SK-N-SH treated with all-trans-retinoic acid at 6 μM for 48 hours (cell line): Measurements from ENCODE around the gene PPP6C.
"Not testable (repeated sequence)": the region's sequence is repeated elsewhere in the genome, so short reads cannot be mapped to it uniquely, and the experiment has no call there.

Source experiments
- ATAC-seq: fragments of 200-7000 bp; cut with Tn5 transposase; 3 replicates; pipeline ENCODE4 v1.9.1; 2020; ENCODE audit warnings: mild to moderate bottlenecking, moderate library complexity
- ARNTL ChIP-seq: fragments of 450-650 bp; formaldehyde crosslinking; IDR thresholded peaks from 2 replicates; pipeline ENCODE4 v1.5.0; 2020; ENCODE audit warnings: low read depth, mild to moderate bottlenecking, moderate library complexity, borderline replicate concordance
- BACH2 ChIP-seq: fragments of 250-450 bp; sonication (Bioruptor Pico); IDR thresholded peaks from 2 replicates; pipeline ENCODE4 v1.9.0; 2021; ENCODE audit warnings: mild to moderate bottlenecking, borderline replicate concordance
- CSDC2 ChIP-seq: fragments of 250-450 bp; sonication (Bioruptor Pico); IDR thresholded peaks from 2 replicates; pipeline ENCODE4 v1.5.0; 2020; ENCODE audit warnings: mild to moderate bottlenecking, moderate library complexity
- CSRNP3 ChIP-seq: fragments of 250-450 bp; sonication (Bioruptor Pico); IDR thresholded peaks from 2 replicates; pipeline ENCODE4 v1.5.1; 2021; ENCODE audit warnings: mild to moderate bottlenecking, moderate library complexity
- ESRRG ChIP-seq: fragments of 250-450 bp; sonication (Bioruptor Pico); IDR thresholded peaks from 2 replicates; pipeline ENCODE4 v1.6.1; 2021; ENCODE audit warnings: mild to moderate bottlenecking
- GLIS3 ChIP-seq: fragments of 250-450 bp; sonication (Bioruptor Pico); IDR thresholded peaks from 2 replicates; pipeline ENCODE4 v1.5.0; 2020; ENCODE audit warnings: mild to moderate bottlenecking, moderate library complexity
- ISL1 ChIP-seq: fragments of 250-450 bp; sonication (Bioruptor Pico); IDR thresholded peaks from 2 replicates; pipeline ENCODE4 v2.1.2; 2022; ENCODE audit warnings: mild to moderate bottlenecking, moderate library complexity
- OSR1 ChIP-seq: fragments of 250-450 bp; sonication (Bioruptor Pico); IDR thresholded peaks from 2 replicates; pipeline ENCODE4 v1.8.0; 2022; ENCODE audit warnings: moderate library complexity, mild to moderate bottlenecking, inconsistent platforms
- PATZ1 ChIP-seq: fragments of 250-450 bp; sonication (Bioruptor Pico); IDR thresholded peaks from 2 replicates; pipeline ENCODE4 v1.8.0; 2020; ENCODE audit warnings: mild to moderate bottlenecking, moderate library complexity, borderline replicate concordance
- PPARA ChIP-seq: fragments of 250-450 bp; sonication (Bioruptor Pico); IDR thresholded peaks from 2 replicates; pipeline ENCODE4 v1.5.0; 2020; ENCODE audit warnings: mild to moderate bottlenecking, borderline replicate concordance
- RARB ChIP-seq: fragments of 250-450 bp; sonication (Bioruptor Pico); IDR thresholded peaks from 2 replicates; pipeline ENCODE4 v1.8.0; 2021; ENCODE audit warnings: mild to moderate bottlenecking, moderate library complexity
- SNAI2 ChIP-seq: fragments of 250-450 bp; sonication (Bioruptor Pico); IDR thresholded peaks from 2 replicates; pipeline ENCODE4 v1.5.0; 2020; ENCODE audit warnings: mild to moderate bottlenecking, moderate library complexity
- TCF4 ChIP-seq: fragments of 250-450 bp; sonication (Bioruptor Pico); IDR thresholded peaks from 2 replicates; pipeline ENCODE4 v1.8.0; 2021; ENCODE audit warnings: mild to moderate bottlenecking, moderate library complexity, borderline replicate concordance
- TOX ChIP-seq: fragments of 250-450 bp; sonication (Bioruptor Pico); IDR thresholded peaks from 2 replicates; pipeline ENCODE4 v1.8.0; 2021; ENCODE audit warnings: mild to moderate bottlenecking, moderate library complexity, borderline replicate concordance
- TSHZ2 ChIP-seq: fragments of 250-450 bp; sonication (Bioruptor Pico); IDR thresholded peaks from 2 replicates; pipeline ENCODE4 v1.5.0; 2020; ENCODE audit warnings: mild to moderate bottlenecking, moderate library complexity
- ZC3H10 ChIP-seq: fragments of 250-450 bp; sonication (Bioruptor Pico); IDR thresholded peaks from 2 replicates; pipeline ENCODE4 v1.5.1; 2021; ENCODE audit warnings: mild to moderate bottlenecking, moderate library complexity
- ZNF565 ChIP-seq: fragments of 450-650 bp; formaldehyde crosslinking; conservative IDR thresholded peaks from 2 replicates; pipeline ENCODE4 v1.5.0; 2020; ENCODE audit warnings: low read depth, mild to moderate bottlenecking, moderate library complexity
- ZNF8 ChIP-seq: fragments of 450-650 bp; formaldehyde crosslinking; IDR thresholded peaks from 2 replicates; pipeline ENCODE4 v1.5.0; 2020; ENCODE audit warnings: mild to moderate bottlenecking, moderate library complexity

Gene PPP6C

GRCh38 chr9:125180876-125181275 is 8.7 kb downstream of the PPP6C start (continued):
- no peak for TF ChIP-seq TSHZ2 (CRISPR knock-in tag)

GRCh38 chr9:125179776-125180175 is 9.8 kb downstream of the PPP6C start:
- ATAC-seq = not testable (repeated sequence)

GRCh38 chr9:125177888-125178287 is 11.7 kb downstream of the PPP6C start:
- no peak for ATAC-seq
- no peak for TF ChIP-seq SNAI2
- TF ChIP-seq, all 23 proteins: peak for 0

- TF ChIP-seq GLIS3 (CRISPR knock-in tag) = no peak
- peak; percentile 78 for ATAC-seq
Measured at GRCh38 chr9:125176636-125177035, 13.0 kb downstream of the PPP6C start.

- no peak for ATAC-seq
- TF ChIP-seq ARNTL (no peak), ISL1 (CRISPR knock-in tag) (no peak)
Measured at GRCh38 chr9:125172031-125172755, 17.4 kb downstream of the PPP6C start.

- ATAC-seq = no peak
- TF ChIP-seq PATZ1 (CRISPR knock-in tag) (no peak), ISL1 (CRISPR knock-in tag) (no peak), ESRRG (no peak), BACH2 (CRISPR knock-in tag) (no peak), GLIS3 (CRISPR knock-in tag) (no peak), OSR1 (no peak), ZNF8 (CRISPR knock-in tag) (no peak), CSRNP3 (CRISPR knock-in tag) (no peak), ZNF565 (CRISPR knock-in tag) (no peak), TCF4 (no peak), TOX (CRISPR knock-in tag) (no peak), CSDC2 (no peak), TSHZ2 (CRISPR knock-in tag) (no peak), ZC3H10 (CRISPR knock-in tag) (no peak), RARB (no peak), ARNTL (no peak), SNAI2 (no peak), PPARA (CRISPR knock-in tag) (no peak)
- TF ChIP-seq, all 23 proteins: peak for 0
Measured at GRCh38 chr9:125169895-125170294, 19.7 kb downstream of the PPP6C start.
